GM18873 (cell line): ENCODE measurements around the gene PITX2.
A peak's percentile ranks its signal among the peaks of the same experiment; 100 is the strongest.

Experiments used
- ATAC-seq: cut with Tn5 transposase; IDR thresholded peaks from one replicate; pipeline ENCODE4 v1.9.1; 2021; ENCODE audit warnings: mild to moderate bottlenecking, moderate library complexity, moderate number of reproducible peaks; ENCODE audit not compliant: unreplicated experiment, low FRiP score

PITX2 gene

DNA sequence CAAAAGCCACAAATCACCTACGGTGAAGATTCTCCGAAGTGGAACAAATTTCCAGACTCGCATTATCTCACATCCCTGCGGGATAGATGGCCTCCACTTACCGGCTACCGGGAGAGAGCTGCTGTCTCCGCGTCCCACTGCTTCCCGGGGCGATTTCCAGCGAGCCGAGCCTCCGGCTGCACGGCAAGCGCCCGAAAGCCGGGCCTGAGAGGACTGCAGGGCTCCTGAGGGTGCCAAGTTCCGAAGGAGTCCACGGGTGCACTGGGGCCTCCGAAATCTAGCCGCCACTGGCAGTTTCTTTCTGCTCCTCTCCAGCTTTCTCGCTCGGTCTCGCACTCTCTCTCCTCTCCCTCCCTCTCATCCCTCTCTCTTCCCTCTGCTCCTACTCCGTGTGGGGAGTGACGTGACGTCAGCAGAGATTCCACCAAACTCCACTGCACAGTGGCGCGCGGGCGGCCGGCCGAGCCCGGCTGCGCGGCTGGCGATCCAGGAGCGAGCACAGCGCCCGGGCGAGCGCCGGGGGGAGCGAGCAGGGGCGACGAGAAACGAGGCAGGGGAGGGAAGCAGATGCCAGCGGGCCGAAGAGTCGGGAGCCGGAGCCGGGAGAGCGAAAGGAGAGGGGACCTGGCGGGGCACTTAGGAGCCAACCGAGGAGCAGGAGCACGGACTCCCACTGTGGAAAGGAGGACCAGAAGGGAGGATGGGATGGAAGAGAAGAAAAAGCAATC, 14.0 kb upstream of the PITX2 start:
- no peak for ATAC-seq

DNA sequence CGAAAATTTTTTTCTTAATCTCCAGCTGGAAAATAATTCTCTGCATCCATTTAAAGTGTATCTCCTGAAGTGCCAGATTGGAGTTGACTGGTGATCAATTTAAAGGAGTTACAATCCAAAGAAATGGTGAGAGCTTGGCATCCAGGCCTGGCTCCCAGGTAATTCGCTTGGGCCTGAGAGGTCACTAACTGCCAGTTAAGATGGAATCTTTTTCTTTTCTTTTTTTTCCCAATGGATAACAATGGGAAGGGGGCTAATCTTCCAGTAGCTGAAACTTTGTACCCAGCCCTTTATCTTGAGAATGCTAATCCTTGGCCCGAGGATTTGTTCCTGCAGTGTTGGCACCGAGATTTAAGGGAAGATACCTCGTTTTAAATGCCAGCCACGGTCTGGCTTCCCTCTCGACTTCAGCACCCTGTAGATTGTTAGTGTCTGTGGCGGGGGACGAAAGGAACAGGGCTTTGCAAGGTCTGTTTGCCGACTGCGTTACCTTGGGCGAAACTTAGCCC, 13.3 kb upstream of the PITX2 start:
- ATAC-seq, result no peak

DNA sequence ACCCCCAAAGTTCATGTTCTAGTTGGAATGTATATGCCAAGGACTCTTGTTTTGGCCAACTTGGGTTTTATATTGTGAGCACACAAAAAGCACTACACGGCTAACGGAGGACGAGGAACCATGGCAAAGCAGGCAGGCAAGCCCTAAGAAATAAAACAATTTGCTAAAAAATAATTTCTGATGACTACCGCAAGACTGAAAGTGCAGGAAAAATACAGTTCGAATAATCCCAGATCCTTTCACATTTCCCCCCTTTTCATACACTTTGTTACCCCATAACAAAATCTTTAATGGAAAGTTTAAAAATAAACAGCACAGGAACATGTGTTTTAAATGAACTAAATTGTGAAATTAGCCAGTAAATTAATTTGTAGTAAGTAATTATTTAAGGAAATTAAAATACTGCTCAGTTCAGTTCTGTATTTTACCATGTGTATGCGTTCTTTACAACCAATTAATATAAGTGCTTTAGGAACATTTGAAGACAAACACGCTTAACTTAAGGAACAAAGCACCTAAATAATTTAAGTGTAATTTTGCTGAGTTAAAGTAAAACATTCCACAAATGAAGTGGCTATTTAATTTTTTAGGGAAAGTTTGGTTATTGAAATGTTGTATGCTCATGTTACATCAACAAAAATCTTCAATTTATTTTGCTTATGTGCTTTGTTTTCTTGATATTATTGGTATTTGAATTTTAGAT, 12.4 kb upstream of the PITX2 start:
- no peak for ATAC-seq

DNA sequence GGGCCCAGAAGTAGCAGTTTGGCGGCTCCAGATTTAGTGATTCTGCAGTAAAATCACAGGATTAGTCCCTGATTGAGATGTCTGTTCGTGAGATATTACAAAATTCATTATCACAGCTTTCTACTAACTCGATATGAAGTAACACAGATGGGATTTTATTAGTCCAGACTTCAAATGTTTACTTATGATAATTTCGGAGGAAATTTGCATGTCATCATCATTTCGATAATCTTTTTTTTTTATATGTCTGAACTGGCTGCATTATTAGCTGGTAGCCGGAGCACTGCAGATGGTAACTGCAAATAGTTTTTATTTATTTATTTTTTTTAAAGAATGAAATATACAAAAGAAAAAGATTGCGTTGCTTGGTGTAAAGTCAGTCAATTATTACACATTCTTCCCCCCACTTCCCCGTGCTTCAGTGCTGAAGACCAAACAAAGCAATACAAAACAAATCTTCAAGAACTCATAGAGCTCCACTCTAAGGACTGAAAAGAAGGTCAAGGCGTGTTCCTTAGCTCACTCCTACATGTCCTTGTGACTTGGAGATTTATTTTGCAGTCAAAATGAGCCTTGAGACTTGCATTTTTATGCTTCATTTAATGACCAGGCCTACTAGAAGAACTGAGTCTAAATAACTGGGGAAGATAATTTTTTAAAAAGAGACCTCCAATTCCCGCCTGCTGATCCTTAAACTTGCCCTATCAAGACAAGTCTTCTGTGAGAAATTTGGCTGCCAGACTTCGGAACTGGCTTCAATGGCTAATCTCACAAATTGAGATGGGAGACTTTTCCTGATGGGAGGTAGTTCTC, 11.7 kb upstream of the PITX2 start:
- ATAC-seq, result no peak

DNA sequence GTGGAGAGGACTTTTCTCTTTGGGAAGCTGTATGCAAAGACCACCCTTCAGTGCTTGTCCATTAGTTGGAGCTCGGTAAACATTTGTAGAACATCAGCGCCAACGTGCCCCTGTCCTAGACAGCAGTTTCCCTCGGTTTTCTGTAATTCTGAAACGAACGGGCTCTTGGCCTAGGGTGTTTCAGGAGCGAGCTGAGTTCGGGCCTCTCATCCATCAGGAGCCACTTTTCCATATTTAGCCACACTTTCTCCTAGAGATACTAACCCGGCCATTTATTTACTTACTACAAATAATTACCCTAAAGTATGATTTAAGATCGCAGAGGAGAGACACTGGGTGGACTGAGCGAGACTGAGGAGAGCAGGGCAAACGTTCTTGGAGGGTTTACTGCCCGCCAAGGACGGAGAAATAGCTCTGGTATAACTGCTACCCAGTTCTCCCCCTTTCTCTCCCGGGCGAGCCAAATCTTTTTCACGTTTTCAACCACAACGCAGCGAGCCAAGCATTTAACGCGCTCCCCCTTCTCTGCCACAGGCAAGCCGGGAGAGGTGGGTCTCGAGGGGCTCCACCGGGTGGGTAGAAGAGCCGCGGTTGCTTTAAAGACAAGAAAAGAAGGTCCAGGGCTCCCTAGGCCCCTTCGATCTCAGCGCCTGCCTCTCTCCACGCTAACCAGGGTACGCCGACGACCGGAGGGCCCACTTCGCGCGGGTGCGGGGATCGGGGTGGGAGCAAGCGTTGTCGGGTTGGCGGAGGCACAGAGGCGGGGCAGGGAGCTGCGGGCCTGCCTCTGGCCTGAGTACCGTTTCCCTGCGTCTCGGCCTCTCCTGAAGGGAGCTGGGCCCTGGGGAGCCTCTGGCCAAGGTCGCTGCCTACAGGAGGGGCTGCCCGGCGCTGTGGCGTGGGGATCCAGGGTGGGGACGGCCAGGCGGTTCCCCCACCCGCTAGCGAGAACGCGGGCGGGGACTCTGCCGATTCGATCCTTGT, 10.8 kb upstream of the PITX2 start:
- no peak for ATAC-seq

DNA sequence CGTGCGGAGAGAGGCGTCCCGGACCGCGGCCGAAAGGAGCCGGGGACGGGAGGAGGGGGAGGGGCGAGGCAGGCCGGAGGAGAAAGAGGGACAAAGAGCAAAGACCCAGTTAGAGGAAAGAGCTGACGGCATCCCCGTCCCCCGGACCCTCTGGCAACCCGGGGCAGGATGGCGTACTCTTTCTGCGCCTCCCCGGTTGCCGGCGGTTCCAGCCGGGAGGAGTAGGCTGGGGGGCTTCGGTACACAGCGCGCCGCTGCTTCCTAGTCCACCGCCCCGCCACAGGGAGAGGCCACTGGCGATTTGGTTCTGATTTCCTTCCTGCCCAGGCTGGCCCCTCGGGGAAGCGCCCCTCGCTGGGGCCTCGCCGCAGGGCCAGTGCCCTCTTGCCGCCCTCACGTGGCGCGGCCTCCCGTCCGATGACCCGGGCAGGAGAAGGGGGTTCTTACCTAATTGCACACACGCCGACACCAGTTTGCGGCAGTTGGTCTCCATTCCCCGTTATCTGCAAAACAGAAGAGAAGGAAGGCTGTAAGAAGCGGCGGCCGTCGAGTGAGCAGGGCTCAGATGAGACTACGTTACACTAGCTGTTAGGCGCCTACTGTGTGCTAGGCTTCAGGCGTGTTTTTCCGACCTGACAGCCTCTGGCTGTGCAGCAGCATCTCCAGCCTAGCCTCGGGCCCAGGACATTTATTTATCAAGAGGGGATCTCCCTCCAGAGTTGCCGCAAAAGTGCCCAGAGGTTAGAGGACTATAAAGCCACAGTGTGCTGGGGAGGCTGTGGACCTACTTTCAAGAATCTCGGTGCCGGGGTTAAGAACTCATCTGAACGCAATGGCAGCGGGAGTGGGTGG, 9.9 kb upstream of the PITX2 start:
- ATAC-seq, result no peak

DNA sequence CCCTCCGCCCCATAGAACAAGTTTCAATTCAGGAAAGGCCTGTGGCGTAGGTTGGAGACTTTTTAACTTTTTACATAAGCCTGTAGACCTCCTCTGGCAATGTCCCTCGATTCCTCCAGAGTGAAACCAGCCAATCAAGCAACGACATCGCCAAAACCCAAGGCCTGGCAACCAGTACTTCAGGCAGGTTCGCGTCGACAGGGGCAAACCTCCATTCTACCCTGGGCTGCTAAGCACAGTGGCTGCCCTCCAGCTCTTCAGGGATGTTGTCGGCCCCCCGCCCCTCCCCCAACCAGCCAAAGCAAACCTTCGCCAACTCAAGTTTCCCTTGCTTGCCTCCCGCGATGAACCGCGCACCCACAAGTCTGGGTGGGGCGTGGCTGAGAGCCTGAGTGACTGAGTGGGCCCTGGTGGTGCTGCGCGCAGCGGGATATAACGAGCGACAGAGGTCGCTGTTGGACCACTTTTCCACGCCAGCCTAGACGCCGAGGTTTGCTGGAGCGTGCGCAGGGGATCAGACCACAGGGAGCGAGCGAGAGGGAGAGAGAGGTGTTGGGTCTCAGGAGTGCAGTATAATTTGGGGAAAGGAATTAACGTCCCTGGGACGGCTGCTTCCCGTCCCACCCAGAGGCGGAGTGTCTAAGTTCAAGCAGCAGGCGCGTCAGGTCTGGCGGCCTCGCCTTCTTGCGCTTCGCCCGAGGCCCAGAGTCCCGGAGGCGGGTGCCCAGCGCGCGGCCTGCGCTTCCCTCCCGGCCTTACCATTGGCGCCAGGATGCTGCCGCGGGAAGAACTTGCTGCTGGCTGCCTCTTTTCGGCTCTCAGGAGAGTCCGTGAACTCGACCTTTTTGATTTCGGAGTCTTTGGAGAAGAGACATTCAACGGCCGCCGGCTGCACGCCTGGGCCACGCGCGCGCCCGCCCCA, 9.0 kb upstream of the PITX2 start:
- peak; percentile 90 for ATAC-seq

DNA sequence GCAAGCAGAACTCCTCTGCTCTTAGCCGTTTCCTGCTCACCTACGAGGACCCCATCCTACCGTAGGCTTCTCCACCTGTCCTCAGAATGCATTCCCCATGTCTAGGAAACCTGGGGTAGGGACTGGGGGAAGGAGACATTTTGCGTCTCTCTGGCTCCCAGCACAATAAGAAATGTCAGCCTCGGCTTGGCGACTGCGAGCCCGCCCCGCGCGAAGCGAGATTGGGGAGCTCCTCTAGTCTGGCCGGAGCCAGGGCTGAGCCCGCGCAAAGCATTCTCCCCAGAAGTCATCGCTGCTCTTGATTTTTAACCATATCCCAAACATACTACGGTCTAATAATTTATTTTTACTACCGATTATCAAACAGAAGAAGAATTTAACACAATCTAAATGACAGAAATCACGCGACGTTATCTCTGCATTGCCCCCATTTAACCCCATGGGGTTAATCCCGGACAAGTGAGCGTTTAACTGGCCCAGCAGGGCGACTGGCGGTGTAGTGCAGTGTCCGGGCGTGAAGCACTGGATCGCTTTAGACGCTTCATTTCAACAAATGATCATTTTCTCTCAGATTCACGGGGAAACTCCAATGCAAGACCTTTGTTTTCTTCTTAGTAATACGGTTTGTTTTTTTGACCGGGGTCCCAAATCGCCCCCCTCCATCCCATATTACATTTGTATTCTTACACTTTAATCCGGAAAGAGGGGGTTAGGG, 8.0 kb upstream of the PITX2 start:
- ATAC-seq, result no peak

DNA sequence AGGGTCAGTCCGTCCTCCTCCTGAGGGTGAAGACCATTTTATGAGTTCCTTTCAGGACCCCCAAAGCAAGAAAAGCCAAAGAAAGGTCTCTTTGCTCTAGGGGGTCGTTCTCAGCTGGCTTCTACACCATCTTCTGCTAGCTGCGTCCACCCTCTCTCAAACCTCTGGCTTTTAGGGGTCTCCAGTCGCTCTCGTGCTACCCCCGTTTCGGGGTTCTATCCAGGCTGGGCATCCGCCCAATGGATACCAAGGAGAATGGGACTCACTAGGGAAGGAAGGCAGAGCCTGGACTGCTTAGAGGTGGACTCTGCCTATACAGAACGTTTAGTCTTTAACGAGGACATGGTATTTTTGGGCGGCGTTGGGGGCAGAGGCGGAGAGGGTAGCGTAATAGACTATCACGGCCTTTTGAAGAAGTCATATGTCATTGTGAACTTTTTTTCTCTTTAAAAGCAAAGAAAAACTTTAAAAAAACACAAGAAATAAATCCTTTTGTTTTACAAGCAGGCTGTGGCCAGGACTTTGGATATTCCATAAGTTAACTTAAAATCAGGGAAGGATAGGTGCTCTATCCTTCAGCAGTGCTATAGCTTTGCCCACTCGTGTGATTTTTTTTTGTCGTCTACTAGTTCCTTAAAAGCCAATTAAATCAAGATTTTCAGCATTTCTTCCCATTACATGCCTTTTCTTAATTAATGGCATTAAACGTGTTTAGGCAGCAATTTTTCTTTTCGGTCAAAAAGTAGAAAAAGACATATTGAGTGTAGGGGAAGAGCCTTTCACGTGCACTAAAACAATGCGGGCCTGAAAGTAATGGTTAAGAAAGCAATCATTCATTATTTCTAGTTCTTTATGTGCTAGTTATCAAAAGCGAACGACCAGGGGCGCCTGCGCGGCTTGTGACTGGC, 7.2 kb upstream of the PITX2 start:
- no peak for ATAC-seq

DNA sequence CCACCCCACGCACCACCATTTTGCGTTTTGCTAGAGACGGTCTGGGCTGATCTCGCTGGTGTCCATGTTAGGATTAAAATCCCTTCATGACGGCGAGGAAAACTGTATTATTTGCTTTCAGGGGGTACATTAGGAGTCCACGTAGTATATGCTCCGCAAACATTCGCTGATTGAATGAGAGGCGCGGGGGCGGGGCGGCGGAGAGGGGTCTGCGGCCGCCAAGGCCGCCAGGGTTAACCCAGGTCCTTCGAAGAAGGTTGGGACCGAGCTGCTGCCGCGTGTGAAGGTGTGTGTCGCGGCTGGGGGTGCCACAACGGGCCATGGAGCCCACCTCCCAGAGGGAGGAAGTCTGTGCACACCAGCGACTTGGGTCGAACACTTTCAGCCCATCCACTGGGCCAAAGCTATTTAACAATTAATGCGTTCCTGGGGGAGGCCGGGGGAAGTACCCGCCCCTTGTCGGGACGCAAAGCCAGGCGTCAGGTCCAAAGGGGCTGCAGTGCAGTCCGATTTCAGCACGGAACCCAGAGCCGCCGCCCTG, 6.4 kb upstream of the PITX2 start:
- ATAC-seq, result no peak

DNA sequence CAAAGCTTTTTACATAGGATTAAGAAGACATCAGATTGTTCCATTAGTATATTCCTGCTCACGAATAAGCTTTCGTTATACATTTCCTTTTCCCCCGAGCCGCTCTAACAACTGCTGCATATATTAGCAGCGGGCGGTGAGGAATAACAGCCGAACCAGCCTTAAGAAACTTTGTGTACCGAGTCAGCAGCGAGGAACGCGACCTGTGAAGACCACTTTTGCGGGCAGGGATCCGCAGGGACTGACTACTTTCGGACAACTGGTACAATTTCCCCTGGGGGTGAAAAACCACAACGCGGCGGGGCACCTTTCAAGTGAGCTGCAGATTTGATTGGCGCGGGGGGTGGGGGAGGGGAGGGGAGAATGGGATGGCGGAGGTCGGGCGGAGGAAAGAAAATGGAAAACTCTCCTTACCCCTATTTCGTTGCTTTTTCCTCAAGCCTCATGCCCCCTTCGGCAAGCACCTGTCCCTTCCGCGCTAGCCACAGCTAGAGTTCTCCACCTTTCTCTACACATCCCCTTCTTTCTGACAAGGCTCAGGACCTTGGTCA, 5.9 kb upstream of the PITX2 start:
- no peak for ATAC-seq

DNA sequence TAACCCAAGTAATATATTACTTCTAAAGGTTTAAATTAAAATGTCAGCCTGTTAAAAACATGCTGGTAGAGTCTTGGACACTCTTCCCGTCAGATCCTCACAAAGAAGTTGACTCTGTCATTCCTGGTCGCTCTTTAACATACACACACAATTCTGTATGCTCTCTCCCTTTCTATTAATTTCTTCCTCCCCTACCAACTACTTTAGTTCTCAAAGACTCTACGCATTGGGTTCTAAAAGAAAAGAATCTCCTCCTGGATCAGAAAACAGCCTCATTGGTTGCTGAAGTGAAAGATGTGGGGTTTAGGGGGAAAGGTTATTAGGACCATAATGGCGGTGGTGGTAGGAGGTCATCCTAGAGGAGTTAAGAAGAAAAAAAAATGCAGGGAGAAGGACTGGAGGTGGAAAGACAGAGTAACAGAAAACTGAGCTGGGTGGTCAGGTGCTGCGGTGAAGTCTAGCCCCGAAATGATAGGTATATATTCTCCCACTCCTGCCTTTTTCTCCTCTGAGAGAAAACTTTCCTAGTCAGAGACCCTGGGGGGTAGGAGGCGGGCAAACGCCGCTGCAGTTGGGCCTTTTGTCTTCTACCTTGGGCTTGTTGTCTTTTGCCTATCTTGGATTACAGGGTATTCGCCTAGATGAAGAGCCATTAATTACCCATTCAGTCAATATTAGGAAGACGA, 5.2 kb upstream of the PITX2 start:
- no peak for ATAC-seq

DNA sequence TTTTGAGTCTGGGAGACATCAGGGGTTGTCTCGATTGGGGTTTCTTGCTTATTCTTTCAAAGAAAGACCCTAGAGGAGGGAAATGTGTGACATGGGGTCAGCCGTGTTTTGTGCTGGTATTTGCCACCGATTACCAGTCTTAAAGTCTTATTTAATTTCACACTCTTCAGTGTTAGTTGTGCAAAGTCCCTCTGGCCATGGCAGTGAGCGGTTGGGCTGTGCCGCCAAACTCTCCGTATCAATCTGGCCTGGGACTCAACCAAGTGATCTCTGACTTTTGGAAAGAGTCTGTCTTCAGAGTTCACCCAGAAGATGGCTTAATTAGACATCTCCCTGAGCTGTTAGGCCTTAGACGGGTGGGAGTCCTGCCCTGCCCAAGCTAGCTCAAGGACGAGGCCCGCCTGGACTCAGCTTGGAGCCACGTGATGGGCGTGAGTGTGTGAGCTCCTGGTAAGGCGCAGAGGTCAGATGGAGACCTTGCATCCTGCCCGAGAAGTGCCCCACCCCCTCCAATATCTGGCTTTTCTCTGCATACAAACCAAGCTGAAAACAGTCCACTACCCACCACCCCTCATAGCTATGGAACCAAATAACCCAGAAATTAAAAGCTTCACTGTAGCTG, 3.8 kb upstream of the PITX2 start:
- ATAC-seq, result no peak

DNA sequence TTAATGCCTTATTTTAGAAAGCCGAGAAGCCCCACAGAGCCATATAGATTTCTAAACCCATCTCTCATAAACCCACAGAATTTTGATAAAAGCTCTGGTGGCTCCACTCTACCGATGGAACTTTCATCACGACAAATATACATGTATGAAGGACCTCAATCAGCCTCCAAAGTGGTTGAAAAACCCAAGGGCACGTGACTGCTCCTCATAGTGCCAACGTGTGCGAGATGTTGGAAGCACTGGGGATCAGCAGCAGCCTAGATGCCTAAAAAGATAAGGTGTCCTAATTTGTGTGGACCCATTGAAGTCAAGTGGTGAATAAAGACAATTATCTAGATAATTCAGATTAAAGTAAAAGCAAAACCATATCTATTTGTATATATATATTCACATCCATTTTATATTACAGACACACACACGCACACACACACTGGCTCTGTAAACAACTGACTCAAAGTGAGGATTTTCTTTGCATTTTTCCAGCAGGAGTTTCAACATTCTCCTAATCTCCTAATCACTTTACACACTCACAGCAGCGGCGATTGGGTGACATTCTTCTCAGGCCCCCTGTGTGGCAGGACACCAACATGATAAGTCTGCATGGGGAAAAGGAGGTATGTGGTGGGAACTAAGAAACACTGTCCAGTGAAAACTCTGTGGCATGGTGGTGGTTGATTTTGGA, 2.8 kb upstream of the PITX2 start:
- ATAC-seq, result no peak
